A549 (cell line): Measurements from ENCODE around the gene TMED9.

ENCODE experiments used
- CBX8 ChIP-seq: fragments of 200-600 bp; sonication (generic); IDR thresholded peaks from 2 replicates; pipeline ENCODE4 v1.6.1; 2016
- EHMT2 ChIP-seq: fragments of 200-600 bp; sonication (generic); IDR thresholded peaks from 2 replicates; pipeline ENCODE4 v1.6.1; 2016; ENCODE audit warnings: antibody characterized with exemption, low read depth, mild to moderate bottlenecking, moderate library complexity
- EP300 ChIP-seq, 2 experiments: fragments of >200 bp; sonication (Bioruptor Twin); formaldehyde crosslinking; IDR thresholded peaks; 2 replicates in 1 of 2; 3 replicates in 1 of 2; pipeline ENCODE4 v1.6.1; 2016 to 2017
- HEYL ChIP-seq: fragments of 250-450 bp; sonication (Bioruptor Pico); IDR thresholded peaks from 2 replicates; pipeline ENCODE4 v1.8.0; 2021; ENCODE audit warnings: mild to moderate bottlenecking, moderate library complexity
- JUN ChIP-seq, 2 experiments: fragments of >200 bp; sonication (Bioruptor Twin); formaldehyde crosslinking; IDR thresholded peaks; 2 replicates in 1 of 2; 3 replicates in 1 of 2; pipeline ENCODE4 v1.6.1; 2016 to 2017
- POLR2A ChIP-seq: IDR thresholded peaks from 2 replicates; pipeline ENCODE4 v1.6.1; 2012; ENCODE audit warnings: mild to moderate bottlenecking, low read length
- POLR2AphosphoS2 ChIP-seq: conservative IDR thresholded peaks from 2 replicates; pipeline ENCODE4 v1.6.1; 2012; ENCODE audit warnings: low read length, improper control_type of control experiment, inconsistent platforms
- RAD21 ChIP-seq, 2 experiments: fragments of >200 bp in 1 of 2; sonication (Bioruptor Twin) in 1 of 2; formaldehyde crosslinking in 1 of 2; IDR thresholded peaks in 1 of 2; conservative IDR thresholded peaks in 1 of 2; 2 replicates in 1 of 2; 3 replicates in 1 of 2; pipeline ENCODE4 v1.6.1; 2012 to 2018; ENCODE audit warnings: inconsistent platforms in 1 of 2
- RFX5 ChIP-seq: fragments of 450-650 bp; IDR thresholded peaks from 2 replicates; pipeline ENCODE4 v1.7.1; 2014; ENCODE audit warnings: antibody characterized with exemption, mild to moderate bottlenecking, moderate library complexity
- TF ChIP-seq, protein P1 (sequence below): fragments of >200 bp; sonication (Bioruptor Twin); formaldehyde crosslinking; IDR thresholded peaks from 3 replicates; pipeline ENCODE4 v1.5.1; 2016
- TF ChIP-seq, protein P2 (sequence below): IDR thresholded peaks from 2 replicates; pipeline ENCODE4 v1.6.1; 2012
- TF ChIP-seq, protein P3 (sequence below): fragments of 450-650 bp; IDR thresholded peaks from 2 replicates; pipeline ENCODE4 v1.6.1; 2014; ENCODE audit warnings: antibody characterized with exemption
- TF ChIP-seq, protein P4 (sequence below): fragments of 200-600 bp; sonication (generic); IDR thresholded peaks from 2 replicates; pipeline ENCODE4 v1.6.1; 2016; ENCODE audit warnings: antibody characterized with exemption, mild to moderate bottlenecking, moderate library complexity
- TF ChIP-seq, protein P5 (sequence below): fragments of 250-450 bp; sonication (Bioruptor Pico); IDR thresholded peaks from 2 replicates; pipeline ENCODE4 v1.5.0; 2021; ENCODE audit warnings: mild to moderate bottlenecking, moderate library complexity, borderline replicate concordance

DNA sequence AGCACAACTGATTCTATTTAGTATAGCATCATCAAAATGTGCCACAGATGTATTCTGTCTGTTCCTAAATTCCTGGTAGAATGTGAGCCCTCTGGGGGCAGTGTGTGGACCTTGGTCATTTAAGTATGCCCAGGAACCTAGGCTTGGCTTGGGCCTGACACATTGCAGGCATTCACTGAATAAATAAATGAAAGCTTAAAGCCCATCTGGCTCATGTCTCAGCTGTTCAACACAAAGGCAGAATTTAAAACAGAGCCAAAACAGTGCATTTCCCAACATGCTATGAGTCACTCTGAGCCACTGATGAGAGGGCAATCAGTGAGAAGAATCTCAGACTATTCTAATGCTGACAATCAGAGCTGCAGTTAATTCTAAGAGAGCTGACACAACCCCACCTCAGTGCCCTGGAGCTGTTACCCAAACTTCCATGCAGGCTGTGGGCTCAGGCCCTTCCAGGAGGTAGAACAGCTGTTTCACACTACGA lies 45.7 kb upstream of the TMED9 start:
- TF ChIP-seq, protein P1, sequence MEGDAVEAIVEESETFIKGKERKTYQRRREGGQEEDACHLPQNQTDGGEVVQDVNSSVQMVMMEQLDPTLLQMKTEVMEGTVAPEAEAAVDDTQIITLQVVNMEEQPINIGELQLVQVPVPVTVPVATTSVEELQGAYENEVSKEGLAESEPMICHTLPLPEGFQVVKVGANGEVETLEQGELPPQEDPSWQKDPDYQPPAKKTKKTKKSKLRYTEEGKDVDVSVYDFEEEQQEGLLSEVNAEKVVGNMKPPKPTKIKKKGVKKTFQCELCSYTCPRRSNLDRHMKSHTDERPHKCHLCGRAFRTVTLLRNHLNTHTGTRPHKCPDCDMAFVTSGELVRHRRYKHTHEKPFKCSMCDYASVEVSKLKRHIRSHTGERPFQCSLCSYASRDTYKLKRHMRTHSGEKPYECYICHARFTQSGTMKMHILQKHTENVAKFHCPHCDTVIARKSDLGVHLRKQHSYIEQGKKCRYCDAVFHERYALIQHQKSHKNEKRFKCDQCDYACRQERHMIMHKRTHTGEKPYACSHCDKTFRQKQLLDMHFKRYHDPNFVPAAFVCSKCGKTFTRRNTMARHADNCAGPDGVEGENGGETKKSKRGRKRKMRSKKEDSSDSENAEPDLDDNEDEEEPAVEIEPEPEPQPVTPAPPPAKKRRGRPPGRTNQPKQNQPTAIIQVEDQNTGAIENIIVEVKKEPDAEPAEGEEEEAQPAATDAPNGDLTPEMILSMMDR, result peak; percentile 18; the same call in 1 of the 3 replicates
- TF ChIP-seq JUN (IDR thresholded peaks at IDR 0.05) (no peak), CBX8 (no peak), EP300 (IDR thresholded peaks at IDR 0.05) (0 out of 5 replicates have a peak, but pooled peaks of 1 of the 2 experiments have one; percentile 24), POLR2A (no peak), EHMT2 (no peak), RAD21 (conservative IDR thresholded peaks at IDR 0.05 in 1 of 2, IDR thresholded peaks at IDR 0.05 in 1 of 2) (no peak), RFX5 (no peak), HEYL (CRISPR knock-in tag) (no peak), POLR2AphosphoS2 (no peak)
- TF ChIP-seq, protein P2, sequence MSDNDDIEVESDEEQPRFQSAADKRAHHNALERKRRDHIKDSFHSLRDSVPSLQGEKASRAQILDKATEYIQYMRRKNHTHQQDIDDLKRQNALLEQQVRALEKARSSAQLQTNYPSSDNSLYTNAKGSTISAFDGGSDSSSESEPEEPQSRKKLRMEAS, result no peak
- TF ChIP-seq, protein P3, sequence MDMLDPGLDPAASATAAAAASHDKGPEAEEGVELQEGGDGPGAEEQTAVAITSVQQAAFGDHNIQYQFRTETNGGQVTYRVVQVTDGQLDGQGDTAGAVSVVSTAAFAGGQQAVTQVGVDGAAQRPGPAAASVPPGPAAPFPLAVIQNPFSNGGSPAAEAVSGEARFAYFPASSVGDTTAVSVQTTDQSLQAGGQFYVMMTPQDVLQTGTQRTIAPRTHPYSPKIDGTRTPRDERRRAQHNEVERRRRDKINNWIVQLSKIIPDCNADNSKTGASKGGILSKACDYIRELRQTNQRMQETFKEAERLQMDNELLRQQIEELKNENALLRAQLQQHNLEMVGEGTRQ, result no peak
- TF ChIP-seq, protein P4, sequence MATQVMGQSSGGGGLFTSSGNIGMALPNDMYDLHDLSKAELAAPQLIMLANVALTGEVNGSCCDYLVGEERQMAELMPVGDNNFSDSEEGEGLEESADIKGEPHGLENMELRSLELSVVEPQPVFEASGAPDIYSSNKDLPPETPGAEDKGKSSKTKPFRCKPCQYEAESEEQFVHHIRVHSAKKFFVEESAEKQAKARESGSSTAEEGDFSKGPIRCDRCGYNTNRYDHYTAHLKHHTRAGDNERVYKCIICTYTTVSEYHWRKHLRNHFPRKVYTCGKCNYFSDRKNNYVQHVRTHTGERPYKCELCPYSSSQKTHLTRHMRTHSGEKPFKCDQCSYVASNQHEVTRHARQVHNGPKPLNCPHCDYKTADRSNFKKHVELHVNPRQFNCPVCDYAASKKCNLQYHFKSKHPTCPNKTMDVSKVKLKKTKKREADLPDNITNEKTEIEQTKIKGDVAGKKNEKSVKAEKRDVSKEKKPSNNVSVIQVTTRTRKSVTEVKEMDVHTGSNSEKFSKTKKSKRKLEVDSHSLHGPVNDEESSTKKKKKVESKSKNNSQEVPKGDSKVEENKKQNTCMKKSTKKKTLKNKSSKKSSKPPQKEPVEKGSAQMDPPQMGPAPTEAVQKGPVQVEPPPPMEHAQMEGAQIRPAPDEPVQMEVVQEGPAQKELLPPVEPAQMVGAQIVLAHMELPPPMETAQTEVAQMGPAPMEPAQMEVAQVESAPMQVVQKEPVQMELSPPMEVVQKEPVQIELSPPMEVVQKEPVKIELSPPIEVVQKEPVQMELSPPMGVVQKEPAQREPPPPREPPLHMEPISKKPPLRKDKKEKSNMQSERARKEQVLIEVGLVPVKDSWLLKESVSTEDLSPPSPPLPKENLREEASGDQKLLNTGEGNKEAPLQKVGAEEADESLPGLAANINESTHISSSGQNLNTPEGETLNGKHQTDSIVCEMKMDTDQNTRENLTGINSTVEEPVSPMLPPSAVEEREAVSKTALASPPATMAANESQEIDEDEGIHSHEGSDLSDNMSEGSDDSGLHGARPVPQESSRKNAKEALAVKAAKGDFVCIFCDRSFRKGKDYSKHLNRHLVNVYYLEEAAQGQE, result no peak
- TF ChIP-seq, protein P5, sequence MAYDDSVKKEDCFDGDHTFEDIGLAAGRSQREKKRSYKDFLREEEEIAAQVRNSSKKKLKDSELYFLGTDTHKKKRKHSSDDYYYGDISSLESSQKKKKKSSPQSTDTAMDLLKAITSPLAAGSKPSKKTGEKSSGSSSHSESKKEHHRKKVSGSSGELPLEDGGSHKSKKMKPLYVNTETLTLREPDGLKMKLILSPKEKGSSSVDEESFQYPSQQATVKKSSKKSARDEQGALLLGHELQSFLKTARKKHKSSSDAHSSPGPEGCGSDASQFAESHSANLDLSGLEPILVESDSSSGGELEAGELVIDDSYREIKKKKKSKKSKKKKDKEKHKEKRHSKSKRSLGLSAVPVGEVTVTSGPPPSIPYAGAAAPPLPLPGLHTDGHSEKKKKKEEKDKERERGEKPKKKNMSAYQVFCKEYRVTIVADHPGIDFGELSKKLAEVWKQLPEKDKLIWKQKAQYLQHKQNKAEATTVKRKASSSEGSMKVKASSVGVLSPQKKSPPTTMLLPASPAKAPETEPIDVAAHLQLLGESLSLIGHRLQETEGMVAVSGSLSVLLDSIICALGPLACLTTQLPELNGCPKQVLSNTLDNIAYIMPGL (CRISPR knock-in tag), result no peak
